ENCODE results near the gene SAMSN1. TPM values are rescaled to one million over a fixed set of nuclear protein-coding genes. Genes with fewer than 3 reads are reported as not detected.

SAMSN1 gene
- total and polyA plus RNA-seq, 12 donors: 0.28 to 12.8 (median 1.6) TPM

GRCh38 chr21:14488672-14489204 is 57.4 kb downstream of the SAMSN1 start:
- Histone ChIP-seq H3K4me3 (no peak overlapping the region), H3K36me3 (peaks cover 0 to 14% (median 0%) of the 10 kb centered on the region in 9 donors), H3K4me1 (peaks cover 0 to 2% (median 0%) of the 10 kb centered on the region in 9 donors), H3K27ac (no peak overlapping the region), H3K9me3 (no peaks in the 10 kb centered on the region), H3K27me3 (no peaks in the 10 kb centered on the region)
- TF ChIP-seq, protein P1, sequence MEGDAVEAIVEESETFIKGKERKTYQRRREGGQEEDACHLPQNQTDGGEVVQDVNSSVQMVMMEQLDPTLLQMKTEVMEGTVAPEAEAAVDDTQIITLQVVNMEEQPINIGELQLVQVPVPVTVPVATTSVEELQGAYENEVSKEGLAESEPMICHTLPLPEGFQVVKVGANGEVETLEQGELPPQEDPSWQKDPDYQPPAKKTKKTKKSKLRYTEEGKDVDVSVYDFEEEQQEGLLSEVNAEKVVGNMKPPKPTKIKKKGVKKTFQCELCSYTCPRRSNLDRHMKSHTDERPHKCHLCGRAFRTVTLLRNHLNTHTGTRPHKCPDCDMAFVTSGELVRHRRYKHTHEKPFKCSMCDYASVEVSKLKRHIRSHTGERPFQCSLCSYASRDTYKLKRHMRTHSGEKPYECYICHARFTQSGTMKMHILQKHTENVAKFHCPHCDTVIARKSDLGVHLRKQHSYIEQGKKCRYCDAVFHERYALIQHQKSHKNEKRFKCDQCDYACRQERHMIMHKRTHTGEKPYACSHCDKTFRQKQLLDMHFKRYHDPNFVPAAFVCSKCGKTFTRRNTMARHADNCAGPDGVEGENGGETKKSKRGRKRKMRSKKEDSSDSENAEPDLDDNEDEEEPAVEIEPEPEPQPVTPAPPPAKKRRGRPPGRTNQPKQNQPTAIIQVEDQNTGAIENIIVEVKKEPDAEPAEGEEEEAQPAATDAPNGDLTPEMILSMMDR (IDR thresholded peaks at IDR 0.05): no peak
- WGBS, 2 donors: 90 to 94% methylated on average over 5 of the region's 5 CpGs
- ATAC-seq: no peak
- DNase-seq: no peak
- intact Hi-C loops (cut with DNase I): no loop called here

DNA sequence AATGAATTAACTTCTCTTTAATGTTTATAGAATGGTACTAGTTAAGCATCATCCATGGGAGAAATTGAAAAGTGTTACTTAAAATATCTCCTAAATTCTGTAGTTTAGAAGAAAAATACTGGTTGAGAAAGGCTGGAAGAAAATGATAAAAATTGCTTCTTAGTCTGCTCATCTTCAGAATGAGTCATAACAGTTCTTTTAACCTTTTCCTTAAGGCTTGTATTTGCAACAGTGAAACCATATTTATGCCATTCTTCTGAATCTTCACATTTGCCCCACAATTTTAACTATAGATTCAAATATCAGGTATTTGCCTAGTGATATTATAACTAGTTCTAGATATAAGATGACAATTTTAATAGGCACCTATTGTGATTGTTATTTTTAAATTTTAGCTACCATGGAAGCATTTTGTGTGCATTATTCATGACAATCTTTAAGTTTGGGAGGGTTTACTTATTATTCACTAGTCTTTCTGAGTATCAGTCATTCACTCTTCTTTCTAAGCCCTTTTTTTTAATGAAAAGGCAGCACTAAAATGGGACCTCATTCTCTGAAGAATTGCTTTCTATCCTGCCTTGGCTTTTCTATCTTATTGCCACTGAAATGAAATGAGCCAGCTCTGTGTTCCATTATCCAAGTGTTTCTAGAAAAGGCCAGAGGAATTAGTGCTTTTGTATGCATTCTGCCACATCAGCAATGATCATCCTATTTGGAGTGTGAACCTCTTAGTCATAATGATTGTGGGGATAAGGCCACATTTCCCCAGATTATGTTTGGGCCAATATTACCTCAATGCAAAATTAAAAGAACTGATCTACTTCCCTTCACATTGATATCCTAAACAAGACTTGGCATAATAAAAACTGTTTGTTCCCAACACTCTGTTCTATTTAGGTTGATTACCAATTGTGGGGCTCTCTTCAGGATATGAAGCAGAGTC is 58.4 kb downstream of the SAMSN1 start:
- peaks cover 0 to 12% (median 0%) of the 10 kb centered on the region in 9 donors for H3K4me1 ChIP-seq
- peaks cover 0 to 14% (median 0%) of the 10 kb centered on the region in 9 donors for H3K36me3 ChIP-seq
- no peaks in the 10 kb centered on the region for H3K27me3 ChIP-seq
- no peak for ATAC-seq
- H3K27ac ChIP-seq: no peak overlapping the region
- H3K9me3 ChIP-seq: no peaks in the 10 kb centered on the region
- H3K4me3 ChIP-seq: no peak overlapping the region
- intact Hi-C loops (cut with DNase I): no loop called here
- DNase-seq: no peak
- TF ChIP-seq, protein P1 (IDR thresholded peaks at IDR 0.05): no peak

DNA sequence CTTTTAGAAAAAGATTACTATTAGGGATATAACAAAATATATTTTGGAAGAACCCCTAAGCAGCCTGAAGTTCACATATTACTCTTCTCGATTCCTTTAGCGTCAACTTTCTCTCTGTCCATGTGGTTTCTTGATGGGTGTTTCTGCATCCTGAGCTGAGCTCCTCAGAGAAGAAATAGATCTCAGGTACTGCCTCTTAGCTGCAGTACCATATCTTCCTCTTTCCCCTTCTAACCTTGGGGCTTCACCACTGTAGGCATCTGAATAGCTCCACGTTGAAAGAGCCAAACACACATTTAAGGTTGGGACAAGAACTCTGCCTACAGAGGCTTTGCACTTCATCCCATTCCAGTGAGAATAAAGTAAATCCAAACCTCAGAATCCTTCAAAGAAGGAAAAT is 59.2 kb downstream of the SAMSN1 start:
- H3K27ac ChIP-seq: no peak overlapping the region
- no peak for ATAC-seq
- no peak for DNase-seq
- TF ChIP-seq, protein P1 (IDR thresholded peaks at IDR 0.05): no peak
- H3K27me3 ChIP-seq: no peaks in the 10 kb centered on the region
- no peak overlapping the region for H3K4me3 ChIP-seq
- peaks cover 0 to 17% (median 0%) of the 10 kb centered on the region in 9 donors for H3K4me1 ChIP-seq
- 80 to 82% methylated on average over 3 of the region's 3 CpGs for WGBS, 2 donors
- H3K36me3 ChIP-seq: peaks cover 0 to 14% (median 0%) of the 10 kb centered on the region in 9 donors
- no peaks in the 10 kb centered on the region for H3K9me3 ChIP-seq
- intact Hi-C loops (cut with DNase I): no loop called here

- Histone ChIP-seq H3K4me1 (peaks cover 0 to 42% (median 0%) of the 10 kb centered on the region in 9 donors), H3K27ac (peak overlapping the region in 1 of 10 donors; percentile 84), H3K4me3 (no peak overlapping the region), H3K36me3 (peaks cover 0 to 14% (median 0%) of the 10 kb centered on the region in 9 donors), H3K27me3 (no peaks in the 10 kb centered on the region), H3K9me3 (no peaks in the 10 kb centered on the region)
- DNase-seq: no peak
- WGBS, 2 donors: 91 to 92% methylated on average over 2 of the region's 2 CpGs
- intact Hi-C loops (cut with DNase I): no loop called here
- ATAC-seq: no peak
- TF ChIP-seq, protein P1 (IDR thresholded peaks at IDR 0.05): no peak
Measured at GRCh38 chr21:14484188-14485009, 61.7 kb downstream of the SAMSN1 start.

Data from heart right ventricle (tissue), 16 donors.